WTC11 (cell line): ENCODE data around the gene SEC23IP. TPM values are rescaled to one million over a fixed set of nuclear protein-coding genes. Genes with fewer than 3 reads are reported as not detected.
"Not testable (repeated sequence)": the region's sequence is repeated elsewhere in the genome, so short reads cannot be mapped to it uniquely, and the experiment has no call there.

ENCODE experiments used
- ATAC-seq: fragments of 200-7000 bp; cut with Tn5 transposase; 2 replicates; pipeline ENCODE4 v1.10.0; 2021; ENCODE audit warnings: mild to moderate bottlenecking, moderate library complexity
- CTCF ChIA-PET: fragments of 300-600 bp; sonication (Branson Sonifier 250); formaldehyde crosslinking; loops from one replicate; lab custom pipeline; 2021; ENCODE audit warnings: antibody characterized with exemption; lab: Charles Lee
- POLR2A ChIA-PET: fragments of 350-600 bp; sonication (Branson Sonifier 250); formaldehyde crosslinking; loops from one replicate; lab custom pipeline; 2021; ENCODE audit warnings: antibody characterized with exemption; lab: Charles Lee
- DNase-seq: peaks from one replicate; pipeline ENCODE4 v3.0.0; 2021; ENCODE audit warnings: low spot score
- H3K27ac Mint-ChIP-seq: 2 replicates; pipeline ENCODE4 v1.8.0; 2021; ENCODE audit warnings: mixed read lengths
- H3K27me3 Mint-ChIP-seq: 2 replicates; pipeline ENCODE4 v1.8.0; 2021; ENCODE audit warnings: low read depth, mild to moderate bottlenecking, moderate library complexity, mixed read lengths
- H3K36me3 Mint-ChIP-seq: 2 replicates; pipeline ENCODE4 v1.8.0; 2021; ENCODE audit warnings: mixed read lengths
- H3K4me1 Mint-ChIP-seq: 2 replicates; pipeline ENCODE4 v1.8.0; 2022; ENCODE audit warnings: mixed read lengths
- H3K4me3 Mint-ChIP-seq: 2 replicates; pipeline ENCODE4 v1.8.0; 2021; ENCODE audit warnings: mild to moderate bottlenecking, moderate library complexity, mixed read lengths
- H3K9me3 Mint-ChIP-seq: 2 replicates; pipeline ENCODE4 v1.8.0; 2021; ENCODE audit warnings: mixed read lengths
- ATF1 ChIP-seq: sonication (generic); formaldehyde crosslinking; IDR thresholded peaks from 2 replicates; pipeline ENCODE4 v1.8.1; 2023; ENCODE audit warnings: mild to moderate bottlenecking, moderate library complexity, missing genetic modification reagents
- ATF3 ChIP-seq: sonication (generic); formaldehyde crosslinking; conservative IDR thresholded peaks from 2 replicates; pipeline ENCODE4 v1.8.1; 2022; ENCODE audit warnings: mild to moderate bottlenecking, missing genetic modification reagents
- CDX4 ChIP-seq: fragments of 250-450 bp; sonication (Bioruptor Pico); IDR thresholded peaks from 2 replicates; pipeline ENCODE4 v1.9.0; 2021; ENCODE audit warnings: moderate library complexity, mild to moderate bottlenecking, inconsistent platforms, borderline replicate concordance
- CTCF ChIP-seq: fragments of 200-600 bp; IDR thresholded peaks from 2 replicates; pipeline ENCODE4 v1.8.0; 2022; ENCODE audit warnings: antibody characterized with exemption
- KAT7 ChIP-seq: sonication (generic); formaldehyde crosslinking; IDR thresholded peaks from 2 replicates; pipeline ENCODE4 v1.8.1; 2023; ENCODE audit warnings: missing genetic modification reagents, mild to moderate bottlenecking, borderline replicate concordance
- MLX ChIP-seq: sonication (generic); formaldehyde crosslinking; IDR thresholded peaks from 2 replicates; pipeline ENCODE4 v1.8.1; 2023; ENCODE audit warnings: mild to moderate bottlenecking, missing genetic modification reagents, moderate library complexity
- MYBL2 ChIP-seq: sonication (generic); formaldehyde crosslinking; IDR thresholded peaks from 2 replicates; pipeline ENCODE4 v1.8.1; 2023; ENCODE audit warnings: mild to moderate bottlenecking, moderate library complexity, missing genetic modification reagents
- NR3C1 ChIP-seq: sonication (generic); formaldehyde crosslinking; conservative IDR thresholded peaks from 2 replicates; pipeline ENCODE4 v1.8.1; 2023; ENCODE audit warnings: low read depth, mild to moderate bottlenecking, missing genetic modification reagents
- RELA ChIP-seq: sonication (generic); formaldehyde crosslinking; IDR thresholded peaks from 2 replicates; pipeline ENCODE4 v1.8.1; 2022; ENCODE audit warnings: missing genetic modification reagents, mild to moderate bottlenecking, borderline replicate concordance
- SMAD3 ChIP-seq: sonication (generic); formaldehyde crosslinking; IDR thresholded peaks from 2 replicates; pipeline ENCODE4 v1.8.0; 2022; ENCODE audit warnings: missing genetic modification reagents, mild to moderate bottlenecking, borderline replicate concordance
- TCF7 ChIP-seq: sonication (generic); formaldehyde crosslinking; IDR thresholded peaks from 2 replicates; pipeline ENCODE4 v1.8.0; 2022; ENCODE audit warnings: mild to moderate bottlenecking, low read depth, missing genetic modification reagents, moderate library complexity
- TEAD4 ChIP-seq: sonication (generic); formaldehyde crosslinking; IDR thresholded peaks from 2 replicates; pipeline ENCODE4 v1.8.0; 2022; ENCODE audit warnings: mild to moderate bottlenecking, missing genetic modification reagents
- USF1 ChIP-seq: sonication (generic); formaldehyde crosslinking; IDR thresholded peaks from 2 replicates; pipeline ENCODE4 v1.8.0; 2022; ENCODE audit warnings: mild to moderate bottlenecking, missing genetic modification reagents
- ZNF138 ChIP-seq: sonication (generic); formaldehyde crosslinking; conservative IDR thresholded peaks from 2 replicates; pipeline ENCODE4 v1.8.1; 2022; ENCODE audit warnings: mild to moderate bottlenecking, moderate library complexity, missing genetic modification reagents
- ZNF281 ChIP-seq: sonication (generic); formaldehyde crosslinking; IDR thresholded peaks from 2 replicates; pipeline ENCODE4 v1.8.0; 2023; ENCODE audit warnings: mild to moderate bottlenecking, missing genetic modification reagents
- ZNF317 ChIP-seq: sonication (generic); formaldehyde crosslinking; IDR thresholded peaks from 2 replicates; pipeline ENCODE4 v1.8.1; 2023; ENCODE audit warnings: low read depth, mild to moderate bottlenecking, moderate library complexity, missing genetic modification reagents, borderline replicate concordance
- ZNF671 ChIP-seq: fragments of 250-450 bp; sonication (Bioruptor Pico); IDR thresholded peaks from 2 replicates; pipeline ENCODE4 v1.8.0; 2021; ENCODE audit warnings: mild to moderate bottlenecking
- total RNA-seq: library from RNA; stranded (reverse); gene quantifications from 3 replicates; pipeline ENCODE4 v1.2.3, GENCODE V29; 2021

SEC23IP gene
- total RNA-seq, 1 experiment from 2014 or later: 82.3 TPM

GRCh38 chr10:119878524-119878923 is 14.0 kb upstream of the SEC23IP start:
- TF ChIP-seq TEAD4 (CRISPR knock-in tag) (no peak), ZNF671 (CRISPR knock-in tag) (no peak), MLX (CRISPR knock-in tag) (no peak), ZNF317 (CRISPR knock-in tag) (no peak), RELA (no peak), NR3C1 (CRISPR knock-in tag) (no peak), CTCF (no peak), ZNF281 (CRISPR knock-in tag) (no peak), ZNF138 (CRISPR knock-in tag) (no peak), KAT7 (CRISPR knock-in tag) (no peak), ATF3 (CRISPR knock-in tag) (no peak), CDX4 (CRISPR knock-in tag) (no peak), TCF7 (CRISPR knock-in tag) (no peak), ATF1 (CRISPR knock-in tag) (no peak), USF1 (CRISPR knock-in tag) (no peak), MYBL2 (no peak), SMAD3 (CRISPR knock-in tag) (no peak)
- TF ChIP-seq, all 79 proteins: peak for 0
- H3K27me3 Mint-ChIP-seq: no peaks in the 10 kb centered on the region
- ATAC-seq: no peak
- ChIA-PET POLR2A (no interaction called here), CTCF (no interaction called here)
- no peaks in the 10 kb centered on the region for H3K36me3 Mint-ChIP-seq
- no peak overlapping the region for H3K27ac Mint-ChIP-seq
- H3K9me3 Mint-ChIP-seq: peaks cover 1% of the 10 kb centered on the region
- no peak overlapping the region for H3K4me3 Mint-ChIP-seq
- no peak for DNase-seq
- peaks cover 7% of the 10 kb centered on the region for H3K4me1 Mint-ChIP-seq

- peaks cover 10% of the 10 kb centered on the region for H3K4me1 Mint-ChIP-seq
- H3K4me3 Mint-ChIP-seq, POLR2A ChIA-PET, DNase-seq, H3K36me3 Mint-ChIP-seq, CTCF ChIA-PET, H3K27ac Mint-ChIP-seq, ATAC-seq, H3K27me3 Mint-ChIP-seq, H3K9me3 Mint-ChIP-seq: not testable (repeated sequence)
These were observed 8.5 kb upstream of the SEC23IP start for GRCh38 chr10:119883901-119884611.

- peaks cover 20% of the 10 kb centered on the region for H3K9me3 Mint-ChIP-seq
- H3K27ac Mint-ChIP-seq, H3K4me3 Mint-ChIP-seq, H3K27me3 Mint-ChIP-seq, CTCF ChIA-PET, POLR2A ChIA-PET, H3K36me3 Mint-ChIP-seq, ATAC-seq, DNase-seq: not testable (repeated sequence)
- H3K4me1 Mint-ChIP-seq: peaks cover 12% of the 10 kb centered on the region
These were observed 6.5 kb upstream of the SEC23IP start for GRCh38 chr10:119886070-119886469.

- ATAC-seq, CTCF ChIA-PET, POLR2A ChIA-PET, H3K36me3 Mint-ChIP-seq, H3K27ac Mint-ChIP-seq, H3K4me3 Mint-ChIP-seq, DNase-seq, H3K27me3 Mint-ChIP-seq: not testable (repeated sequence)
- Mint-ChIP-seq H3K9me3 (peaks cover 17% of the 10 kb centered on the region), H3K4me1 (peaks cover 22% of the 10 kb centered on the region)
These were observed 3.8 kb upstream of the SEC23IP start for GRCh38 chr10:119888715-119889114.

- CTCF ChIA-PET, POLR2A ChIA-PET, DNase-seq: not testable (repeated sequence)
These were observed 3.3 kb upstream of the SEC23IP start for GRCh38 chr10:119889201-119889600.

More at GRCh38 chr10:119889201-119889600, 3.3 kb upstream of the SEC23IP start:
- Mint-ChIP-seq H3K4me1 (peaks cover 24% of the 10 kb centered on the region), H3K9me3 (peaks cover 12% of the 10 kb centered on the region)
- not testable (repeated sequence) for H3K27ac Mint-ChIP-seq, H3K36me3 Mint-ChIP-seq, H3K4me3 Mint-ChIP-seq, ATAC-seq, H3K27me3 Mint-ChIP-seq
